Sigmoid colon (tissue), 4 donors: ENCODE measurements around the gene PLXNA4.

Experiments
- CTCF ChIP-seq, 4 experiments: fragments of 450-650 bp in 3 of 4; fragments of 200-600 bp in 1 of 4; IDR thresholded peaks; one replicate each; pipeline ENCODE4 v1.5.1; 2016 to 2019; ENCODE audit warnings: antibody characterized with exemption in 4 of 4, mild to moderate bottlenecking in 3 of 4, moderate library complexity in 2 of 4
- EP300 ChIP-seq, 4 donors: sonication (generic); formaldehyde crosslinking; IDR thresholded peaks; one replicate each; pipeline ENCODE4 v1.6.1; 2017; ENCODE audit warnings: antibody characterized with exemption in 4 of 4

- TF ChIP-seq CTCF (IDR thresholded peaks at IDR 0.05) (no peak), EP300 (IDR thresholded peaks at IDR 0.05) (no peak)
Observed at GRCh38 chr7:132497098-132497497, 79.2 kb downstream of the PLXNA4 start.
